GM12873 (cell line): ENCODE results near the gene KRT9.

Experiments
- TF ChIP-seq, protein P1 (sequence below): IDR thresholded peaks from 2 replicates; pipeline ENCODE4 v1.5.1; 2012; ENCODE audit warnings: low read depth, mild to moderate bottlenecking, moderate library complexity, low read length, control low read depth; ENCODE audit not compliant: insufficient read depth; ENCODE audit errors: missing control alignments

The KRT9 gene

DNA sequence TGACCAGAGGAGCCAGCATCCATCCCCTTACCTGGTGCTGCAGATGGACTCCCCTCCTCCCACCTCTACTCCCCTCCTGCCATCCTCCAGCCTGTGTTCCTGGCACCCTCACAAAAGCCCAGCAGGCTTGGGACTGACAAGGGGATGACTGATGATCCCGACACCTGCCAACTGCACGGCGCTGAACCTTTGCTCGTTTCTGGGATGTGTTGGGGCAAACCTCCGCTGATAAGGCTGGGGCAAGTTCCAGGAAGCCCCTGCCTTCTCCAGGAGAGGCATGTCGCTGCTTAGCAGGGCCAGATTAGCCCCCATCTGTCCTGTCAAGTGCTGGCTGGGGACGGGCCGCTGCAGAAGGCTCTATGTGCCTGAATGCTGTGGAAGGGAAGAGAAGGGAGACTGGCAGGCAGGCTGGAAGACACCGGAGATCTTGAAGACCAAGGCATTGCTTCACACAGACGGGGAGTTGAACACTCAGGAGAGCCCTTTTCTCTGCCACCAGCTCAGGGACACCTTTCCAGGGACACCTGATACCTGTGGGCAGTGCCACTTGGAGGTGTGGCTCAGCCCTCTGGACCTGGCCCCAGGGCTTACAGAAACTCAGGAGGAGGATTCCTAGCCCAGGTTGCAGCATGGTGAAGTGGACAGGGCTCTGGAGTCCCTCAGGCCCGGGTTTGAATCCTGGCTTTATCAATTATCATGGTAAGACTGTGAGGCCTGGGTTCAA lies 52.2 kb downstream of the KRT9 start:
- TF ChIP-seq, protein P1, sequence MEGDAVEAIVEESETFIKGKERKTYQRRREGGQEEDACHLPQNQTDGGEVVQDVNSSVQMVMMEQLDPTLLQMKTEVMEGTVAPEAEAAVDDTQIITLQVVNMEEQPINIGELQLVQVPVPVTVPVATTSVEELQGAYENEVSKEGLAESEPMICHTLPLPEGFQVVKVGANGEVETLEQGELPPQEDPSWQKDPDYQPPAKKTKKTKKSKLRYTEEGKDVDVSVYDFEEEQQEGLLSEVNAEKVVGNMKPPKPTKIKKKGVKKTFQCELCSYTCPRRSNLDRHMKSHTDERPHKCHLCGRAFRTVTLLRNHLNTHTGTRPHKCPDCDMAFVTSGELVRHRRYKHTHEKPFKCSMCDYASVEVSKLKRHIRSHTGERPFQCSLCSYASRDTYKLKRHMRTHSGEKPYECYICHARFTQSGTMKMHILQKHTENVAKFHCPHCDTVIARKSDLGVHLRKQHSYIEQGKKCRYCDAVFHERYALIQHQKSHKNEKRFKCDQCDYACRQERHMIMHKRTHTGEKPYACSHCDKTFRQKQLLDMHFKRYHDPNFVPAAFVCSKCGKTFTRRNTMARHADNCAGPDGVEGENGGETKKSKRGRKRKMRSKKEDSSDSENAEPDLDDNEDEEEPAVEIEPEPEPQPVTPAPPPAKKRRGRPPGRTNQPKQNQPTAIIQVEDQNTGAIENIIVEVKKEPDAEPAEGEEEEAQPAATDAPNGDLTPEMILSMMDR = no peak

DNA sequence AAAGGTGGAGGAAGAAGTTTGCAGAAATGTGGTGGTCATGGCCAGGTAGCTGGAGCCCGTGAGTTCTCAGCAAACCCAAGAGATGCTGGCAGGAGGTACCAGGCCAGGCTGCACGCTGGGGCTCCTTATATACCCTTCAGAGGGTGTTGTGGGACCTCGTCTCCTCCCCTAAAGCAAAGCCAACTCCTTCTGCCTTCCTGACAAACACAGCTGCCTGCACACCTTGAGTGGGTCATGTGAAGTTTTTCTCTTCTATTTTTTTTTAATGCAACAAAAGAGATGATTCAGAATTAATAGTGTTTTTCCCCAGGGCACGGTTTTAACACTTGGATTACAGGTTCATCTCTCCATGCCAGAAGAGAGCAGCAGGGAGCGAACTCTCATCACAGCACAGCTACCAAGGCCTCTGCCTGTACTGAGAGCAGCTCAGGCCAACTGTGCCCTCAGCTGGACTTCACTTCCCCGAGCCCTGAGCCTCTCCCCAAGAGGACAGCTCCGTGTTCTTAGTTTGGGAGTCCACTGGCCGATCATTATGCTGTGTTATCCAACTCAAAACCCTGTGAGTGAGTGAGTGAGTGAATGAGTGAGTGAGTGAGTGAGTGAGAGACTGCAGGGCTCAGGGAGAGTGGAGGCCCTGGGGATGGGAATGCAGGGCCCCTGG lies 52.9 kb downstream of the KRT9 start, which contains the start of gene KRT15:
KRT15 (minus strand) TSS at position 102 of the 661 bp plus-strand sequence; CDS start at position 39, 63 bp downstream.
- TF ChIP-seq, protein P1 = no peak

DNA sequence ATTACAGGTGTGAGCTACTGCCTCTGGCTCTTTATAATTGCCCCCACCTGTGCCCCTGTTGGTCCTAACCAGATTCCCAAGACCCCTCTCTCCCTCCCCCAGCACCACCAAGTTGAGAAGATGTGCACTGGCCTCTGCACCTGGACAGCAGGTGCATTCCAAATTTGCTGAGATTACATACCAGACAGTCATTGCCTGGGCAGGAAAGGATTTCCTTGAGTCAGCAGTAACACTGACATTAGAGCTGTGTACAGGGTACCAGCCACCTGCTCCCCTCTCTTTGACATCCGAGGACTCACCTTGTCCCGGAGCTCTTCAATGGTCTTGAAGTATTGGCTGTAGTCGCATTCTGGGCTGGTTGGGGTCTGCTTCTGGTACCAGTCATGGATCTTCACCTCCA lies 53.8 kb downstream of the KRT9 start:
- TF ChIP-seq, protein P1 = no peak

DNA sequence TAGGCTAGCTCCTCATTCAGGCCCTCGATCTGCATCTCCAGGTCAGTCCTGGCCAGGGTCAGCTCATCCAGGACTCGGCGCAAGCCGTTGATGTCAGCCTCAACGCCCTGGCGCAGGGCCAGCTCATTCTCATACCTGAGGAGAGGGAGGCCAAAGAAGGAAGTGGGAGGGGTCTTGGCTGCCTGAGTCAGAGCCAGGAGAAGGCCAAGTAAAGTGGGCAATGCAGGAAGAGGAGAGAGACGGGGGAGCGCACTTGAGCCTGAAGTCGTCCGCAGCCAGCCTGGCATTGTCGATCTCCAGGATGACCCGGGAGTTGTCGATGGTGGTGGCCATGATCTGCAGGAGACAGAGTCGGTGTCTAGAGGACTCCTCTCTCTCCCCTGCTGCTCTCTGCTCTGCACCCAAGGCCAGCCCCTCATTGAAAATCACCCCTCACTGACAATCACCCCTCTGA lies 55.0 kb downstream of the KRT9 start:
- TF ChIP-seq, protein P1 = no peak

DNA sequence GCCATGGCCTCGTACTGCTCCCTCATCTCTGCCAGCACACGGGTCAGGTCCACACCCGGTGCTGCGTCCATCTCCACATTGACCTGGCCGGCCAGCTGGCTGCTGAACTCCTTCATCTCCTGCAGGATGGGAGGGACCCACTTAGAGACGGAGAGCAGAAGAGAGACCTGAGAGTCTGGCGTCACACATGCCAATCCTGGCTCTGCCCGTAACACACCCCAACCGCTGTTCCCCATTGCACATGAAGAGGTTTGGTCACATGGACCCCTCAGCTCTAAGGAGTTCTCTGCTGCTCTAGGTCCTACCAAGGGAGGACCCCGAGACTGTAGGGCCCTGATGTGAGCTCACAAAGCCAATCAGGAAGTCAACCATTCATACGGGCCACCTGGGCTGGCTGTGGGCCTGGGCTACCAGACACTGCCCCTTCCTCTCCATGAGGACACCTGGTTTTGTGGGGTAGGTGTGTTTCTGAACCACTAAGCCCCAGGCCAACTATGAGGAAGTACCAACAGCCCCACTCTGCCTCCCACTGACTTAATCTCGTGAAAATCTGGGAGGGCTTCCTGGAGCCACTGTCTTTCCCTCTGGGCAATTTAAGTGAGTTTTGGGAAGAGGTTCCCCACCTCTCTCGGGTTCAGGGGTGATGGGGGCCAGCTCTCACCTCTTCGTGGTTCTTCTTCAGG lies 55.6 kb downstream of the KRT9 start:
- TF ChIP-seq, protein P1 = no peak
